Measurements from ENCODE around the gene ZNF664.

ZNF664 gene

GRCh38 chr12:123997908-123998307 is 24.9 kb downstream of the ZNF664 start:
- Histone ChIP-seq H3K36me3 (ENCODE audit: control insufficient read depth, low read length) (peaks cover 67% of the 10 kb centered on the region), H3F3A (ENCODE audit: control insufficient read depth, insufficient read depth) (no peaks in the 10 kb centered on the region), H3K9me3 (ENCODE audit: control insufficient read depth, insufficient read depth, low read length) (no peaks in the 10 kb centered on the region), H4K20me1 (ENCODE audit: control insufficient read depth, insufficient read depth, low read depth, low read length) (peaks cover 3% of the 10 kb centered on the region; the same call in 1 of the 2 replicates), H3K4me3 (ENCODE audit: low read length) (no peak overlapping the region), H3K4me1 (ENCODE audit: control insufficient read depth, low read length) (peaks cover 5% of the 10 kb centered on the region), H3K27me3 (ENCODE audit: control insufficient read depth, low read length) (no peaks in the 10 kb centered on the region), H3K4me2 (ENCODE audit: low read length) (no peak overlapping the region), H3K79me2 (ENCODE audit: control insufficient read depth, low read length) (peaks cover 28% of the 10 kb centered on the region), H3K27ac (ENCODE audit: low read depth, low read length) (no peak overlapping the region), H3K9me2 (replicated peaks; ENCODE audit: control insufficient read depth, low read length) (no peaks in the 10 kb centered on the region)
- no peak for TF ChIP-seq CTCF (IDR thresholded peaks at IDR 0.05; ENCODE audit: low read depth, low read length, poor library complexity, severe bottlenecking)
- no peak for TF ChIP-seq EZH2phosphoT487 (IDR thresholded peaks at IDR 0.05; ENCODE audit: borderline replicate concordance, low read length)

GRCh38 chr12:123998344-123998990 is 25.5 kb downstream of the ZNF664 start:
- no peak overlapping the region for H3K27ac ChIP-seq (ENCODE audit: low read depth, low read length)
- peaks cover 5% of the 10 kb centered on the region for H3K4me1 ChIP-seq (ENCODE audit: control insufficient read depth, low read length)

GRCh38 chr12:123998991-123999359 is 26.0 kb downstream of the ZNF664 start:
- Histone ChIP-seq H3K79me2 (ENCODE audit: control insufficient read depth, low read length) (peaks cover 24% of the 10 kb centered on the region), H3K4me3 (ENCODE audit: low read length) (no peak overlapping the region), H3K27me3 (ENCODE audit: control insufficient read depth, low read length) (no peaks in the 10 kb centered on the region), H3K27ac (ENCODE audit: low read depth, low read length) (no peak overlapping the region), H3K9me3 (ENCODE audit: control insufficient read depth, insufficient read depth, low read length) (no peaks in the 10 kb centered on the region), H3F3A (ENCODE audit: control insufficient read depth, insufficient read depth) (no peaks in the 10 kb centered on the region), H3K9me2 (replicated peaks; ENCODE audit: control insufficient read depth, low read length) (no peaks in the 10 kb centered on the region), H3K4me2 (ENCODE audit: low read length) (no peak overlapping the region), H3K4me1 (ENCODE audit: control insufficient read depth, low read length) (peaks cover 5% of the 10 kb centered on the region), H4K20me1 (ENCODE audit: control insufficient read depth, insufficient read depth, low read depth, low read length) (peaks cover 3% of the 10 kb centered on the region; the same call in 1 of the 2 replicates), H3K36me3 (ENCODE audit: control insufficient read depth, low read length) (peaks cover 59% of the 10 kb centered on the region)
- TF ChIP-seq CTCF (IDR thresholded peaks at IDR 0.05; ENCODE audit: low read depth, low read length, poor library complexity, severe bottlenecking) (no peak), EZH2phosphoT487 (IDR thresholded peaks at IDR 0.05; ENCODE audit: borderline replicate concordance, low read length) (no peak)

More at GRCh38 chr12:123998344-123998990, 25.5 kb downstream of the ZNF664 start:
- Histone ChIP-seq H4K20me1 (ENCODE audit: control insufficient read depth, insufficient read depth, low read depth, low read length) (peaks cover 3% of the 10 kb centered on the region; the same call in 1 of the 2 replicates), H3F3A (ENCODE audit: control insufficient read depth, insufficient read depth) (no peaks in the 10 kb centered on the region), H3K9me2 (replicated peaks; ENCODE audit: control insufficient read depth, low read length) (no peaks in the 10 kb centered on the region), H3K79me2 (ENCODE audit: control insufficient read depth, low read length) (peaks cover 28% of the 10 kb centered on the region), H3K36me3 (ENCODE audit: control insufficient read depth, low read length) (peaks cover 62% of the 10 kb centered on the region), H3K4me2 (ENCODE audit: low read length) (no peak overlapping the region), H3K4me3 (ENCODE audit: low read length) (no peak overlapping the region), H3K9me3 (ENCODE audit: control insufficient read depth, insufficient read depth, low read length) (no peaks in the 10 kb centered on the region), H3K27me3 (ENCODE audit: control insufficient read depth, low read length) (no peaks in the 10 kb centered on the region)
- TF ChIP-seq CTCF (IDR thresholded peaks at IDR 0.05; ENCODE audit: low read depth, low read length, poor library complexity, severe bottlenecking) = no peak
- TF ChIP-seq EZH2phosphoT487 (IDR thresholded peaks at IDR 0.05; ENCODE audit: borderline replicate concordance, low read length) = no peak

Measured in DOHH2 (cell line).